ENCODE data around the gene ARMC3. TPM values are rescaled to one million over a fixed set of nuclear protein-coding genes. Genes with fewer than 3 reads are reported as not detected.
"Not testable (repeated sequence)": the region's sequence is repeated elsewhere in the genome, so short reads cannot be mapped to it uniquely, and the experiment has no call there.

ARMC3 gene
- total and polyA plus RNA-seq, 2 donors (not counting 1 experiment from before 2014, with no cell fraction given) = not detected

DNA sequence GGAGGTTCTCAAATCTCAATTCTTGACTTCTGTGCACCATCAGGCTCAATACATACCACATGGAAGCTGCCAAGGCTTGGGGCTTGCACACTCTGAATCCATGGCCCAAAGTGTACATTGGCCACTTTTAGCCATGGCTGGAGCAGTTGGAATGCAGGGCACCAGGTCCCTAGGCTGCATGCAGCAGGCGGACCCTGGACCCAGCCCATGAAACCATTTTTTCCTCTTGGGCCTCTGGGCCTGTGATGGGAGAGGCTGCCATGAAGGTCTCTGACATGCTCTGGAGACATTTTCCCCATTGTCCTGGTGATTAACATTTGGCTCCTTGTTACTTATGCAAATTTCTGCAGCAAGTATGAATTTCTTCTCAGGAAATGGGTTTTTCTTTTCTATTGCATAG is 19.0 kb upstream of the ARMC3 start:
- Mint-ChIP-seq H3K27ac (no peak overlapping the region), H3K27me3 (no peaks in the 10 kb centered on the region), H3K9me3 (ENCODE audit: insufficient read depth) (peaks cover 16% of the 10 kb centered on the region), H3K4me3 (no peak overlapping the region), H3K4me1 (no peaks in the 10 kb centered on the region)
- Histone ChIP-seq H3K4me1 (ENCODE audit: control insufficient read depth in 2 of 2, insufficient read depth in 2 of 2, low read length in 2 of 2) (no peaks in the 10 kb centered on the region), H3K27ac (ENCODE audit: low read length in 2 of 2) (no peak overlapping the region), H3K36me3 (replicated peaks in 1 of 2; ENCODE audit: control extremely low read depth in 1 of 2, control insufficient read depth in 1 of 2, extremely low read depth in 1 of 2, insufficient read depth in 2 of 2, low read length in 1 of 2) (no peaks in the 10 kb centered on the region), H3K9me3 (ENCODE audit: control extremely low read depth in 1 of 3, control insufficient read depth in 2 of 3, insufficient read depth in 1 of 3, low read length in 2 of 3) (peaks cover 5 to 15% (median 14%) of the 10 kb centered on the region in 3 donors), H3K27me3 (replicated peaks in 1 of 4; ENCODE audit: control extremely low read depth in 1 of 4, control insufficient read depth in 3 of 4, insufficient read depth in 4 of 4, low read length in 3 of 4) (no peaks in the 10 kb centered on the region), H3K79me2 (ENCODE audit: control insufficient read depth, insufficient read depth, low read length) (no peaks in the 10 kb centered on the region), H3K4me2 (replicated peaks; ENCODE audit: low read depth, low read length, poor library complexity, severe bottlenecking) (no peak overlapping the region), H3K9ac (ENCODE audit: low read length) (no peak overlapping the region), H3K4me3 (ENCODE audit: control extremely low read depth in 1 of 5, extremely low read depth in 1 of 5, insufficient read depth in 1 of 5, low read depth in 2 of 5, low read length in 4 of 5) (no peak overlapping the region), H2AFZ (ENCODE audit: insufficient read depth, low read depth, low read length, poor library complexity, severe bottlenecking) (no peak overlapping the region), H4K20me1 (ENCODE audit: control insufficient read depth, insufficient read depth, low read length, poor library complexity, severe bottlenecking) (no peaks in the 10 kb centered on the region)
- ATAC-seq (ENCODE audit: low read depth) = no peak
- no peak for DNase-seq
- WGBS (ENCODE audit: insufficient coverage) = 92% methylated on average over 1 of the region's 1 CpG
- intact Hi-C loops (cut with micrococcal nuclease) = no loop called here
- ChIA-PET CTCF (no interaction called here), POLR2A (no interaction called here)
- no peak for TF ChIP-seq CTCF (IDR thresholded peaks at IDR 0.05)
- no peak for TF ChIP-seq EZH2 (IDR thresholded peaks at IDR 0.05; ENCODE audit: borderline replicate concordance, insufficient read depth, low read depth, low read length, poor library complexity, severe bottlenecking)

- H3K4me3 Mint-ChIP-seq; H3K4me2 ChIP-seq (replicated peaks; ENCODE audit: low read depth, low read length, poor library complexity, severe bottlenecking); CTCF ChIA-PET; H3K79me2 ChIP-seq (ENCODE audit: control insufficient read depth, insufficient read depth, low read length); H3K27ac ChIP-seq (ENCODE audit: low read length in 2 of 2); H4K20me1 ChIP-seq (ENCODE audit: control insufficient read depth, insufficient read depth, low read length, poor library complexity, severe bottlenecking); POLR2A ChIA-PET; H2AFZ ChIP-seq (ENCODE audit: insufficient read depth, low read depth, low read length, poor library complexity, severe bottlenecking); H3K36me3 ChIP-seq (replicated peaks in 1 of 2; ENCODE audit: control extremely low read depth in 1 of 2, control insufficient read depth in 1 of 2, extremely low read depth in 1 of 2, insufficient read depth in 2 of 2, low read length in 1 of 2); H3K27ac Mint-ChIP-seq; ATAC-seq (ENCODE audit: low read depth); intact Hi-C loops (cut with micrococcal nuclease); H3K27me3 Mint-ChIP-seq; H3K9ac ChIP-seq (ENCODE audit: low read length); H3K27me3 ChIP-seq (replicated peaks in 1 of 4; ENCODE audit: control extremely low read depth in 1 of 4, control insufficient read depth in 3 of 4, insufficient read depth in 4 of 4, low read length in 3 of 4); H3K4me3 ChIP-seq (ENCODE audit: control extremely low read depth in 1 of 5, extremely low read depth in 1 of 5, insufficient read depth in 1 of 5, low read depth in 2 of 5, low read length in 4 of 5); H3K4me1 ChIP-seq (ENCODE audit: control insufficient read depth in 2 of 2, insufficient read depth in 2 of 2, low read length in 2 of 2); DNase-seq; H3K4me1 Mint-ChIP-seq: not testable (repeated sequence)
- H3K9me3 Mint-ChIP-seq (ENCODE audit: insufficient read depth) = peaks cover 16% of the 10 kb centered on the region
- no CpG with 5 or more reads among the region's 1 CpG for WGBS (ENCODE audit: insufficient coverage)
- peaks cover 5 to 15% (median 14%) of the 10 kb centered on the region in 3 donors for H3K9me3 ChIP-seq (ENCODE audit: control extremely low read depth in 1 of 3, control insufficient read depth in 2 of 3, insufficient read depth in 1 of 3, low read length in 2 of 3)
Measured at GRCh38 chr10:22909673-22910072, 18.2 kb upstream of the ARMC3 start.
